ENCODE measurements around the gene MAST2.

Gene MAST2

DNA sequence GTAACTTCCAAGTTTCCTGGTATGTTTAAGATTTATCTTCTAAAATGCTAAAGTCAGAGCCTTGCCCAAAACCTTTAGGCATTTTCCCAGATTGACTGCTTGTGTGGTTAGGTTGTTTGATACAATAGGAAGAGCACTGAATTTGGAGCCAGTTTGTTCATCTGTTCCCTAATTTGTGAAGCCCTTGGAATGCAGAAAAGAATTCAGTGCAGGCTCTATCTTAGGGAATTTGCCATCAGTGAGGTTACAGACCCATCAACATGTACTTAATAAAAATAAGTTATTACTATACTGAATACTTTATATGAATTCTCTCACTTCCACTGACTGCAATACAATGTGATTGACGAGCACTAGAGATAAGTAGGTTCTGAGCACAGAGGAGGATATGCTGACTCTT is 208.8 kb downstream of the MAST2 start:
- Histone ChIP-seq H3K9me2 (ENCODE audit: low read depth, low read length) (no peaks in the 10 kb centered on the region), H3K4me3 (ENCODE audit: low read depth, low read length, poor library complexity, severe bottlenecking) (no peak overlapping the region), H3K27ac (ENCODE audit: low read depth, low read length, poor library complexity, severe bottlenecking) (no peak overlapping the region), H4K20me1 (ENCODE audit: insufficient read depth, low read length) (no peaks in the 10 kb centered on the region), H3K79me2 (ENCODE audit: insufficient read depth, low read length) (no peaks in the 10 kb centered on the region), H3K9me3 (ENCODE audit: low read length) (no peaks in the 10 kb centered on the region), H3K9ac (ENCODE audit: low read length) (no peak overlapping the region), H3K27me3 (ENCODE audit: insufficient read depth, low read length) (no peaks in the 10 kb centered on the region), H3K4me2 (ENCODE audit: low read length) (no peak overlapping the region), H3K36me3 (ENCODE audit: insufficient read depth, low read length) (peaks cover 54% of the 10 kb centered on the region), H3F3A (ENCODE audit: insufficient read depth, low read length) (no peaks in the 10 kb centered on the region), H3K4me1 (ENCODE audit: insufficient read depth, low read length, severe bottlenecking) (no peaks in the 10 kb centered on the region), H2AFZ (ENCODE audit: low read length) (no peak overlapping the region)
- TF ChIP-seq, protein P1, sequence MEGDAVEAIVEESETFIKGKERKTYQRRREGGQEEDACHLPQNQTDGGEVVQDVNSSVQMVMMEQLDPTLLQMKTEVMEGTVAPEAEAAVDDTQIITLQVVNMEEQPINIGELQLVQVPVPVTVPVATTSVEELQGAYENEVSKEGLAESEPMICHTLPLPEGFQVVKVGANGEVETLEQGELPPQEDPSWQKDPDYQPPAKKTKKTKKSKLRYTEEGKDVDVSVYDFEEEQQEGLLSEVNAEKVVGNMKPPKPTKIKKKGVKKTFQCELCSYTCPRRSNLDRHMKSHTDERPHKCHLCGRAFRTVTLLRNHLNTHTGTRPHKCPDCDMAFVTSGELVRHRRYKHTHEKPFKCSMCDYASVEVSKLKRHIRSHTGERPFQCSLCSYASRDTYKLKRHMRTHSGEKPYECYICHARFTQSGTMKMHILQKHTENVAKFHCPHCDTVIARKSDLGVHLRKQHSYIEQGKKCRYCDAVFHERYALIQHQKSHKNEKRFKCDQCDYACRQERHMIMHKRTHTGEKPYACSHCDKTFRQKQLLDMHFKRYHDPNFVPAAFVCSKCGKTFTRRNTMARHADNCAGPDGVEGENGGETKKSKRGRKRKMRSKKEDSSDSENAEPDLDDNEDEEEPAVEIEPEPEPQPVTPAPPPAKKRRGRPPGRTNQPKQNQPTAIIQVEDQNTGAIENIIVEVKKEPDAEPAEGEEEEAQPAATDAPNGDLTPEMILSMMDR (IDR thresholded peaks at IDR 0.05; ENCODE audit: low read length): no peak
- no peak for TF ChIP-seq EZH2 (IDR thresholded peaks at IDR 0.05; ENCODE audit: borderline replicate concordance, low read length)

DNA sequence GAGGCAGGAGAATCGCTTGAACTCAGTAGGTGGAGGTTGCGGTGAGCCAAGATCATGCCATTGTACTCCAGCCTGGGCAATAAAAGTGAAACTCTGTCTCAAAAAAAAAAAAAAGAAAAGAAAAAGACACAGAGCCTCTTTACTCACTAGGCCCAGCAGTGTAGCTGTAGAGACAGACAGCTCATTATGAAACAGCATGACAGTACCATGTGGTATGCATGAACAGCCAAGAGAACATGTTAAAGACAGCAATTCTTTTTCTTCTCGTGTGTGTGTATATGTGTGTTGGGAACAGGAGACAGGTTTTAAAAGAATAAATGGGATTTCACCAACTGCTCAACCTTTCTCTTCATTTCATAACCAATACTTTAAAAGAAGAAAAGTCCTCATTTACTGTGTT is 210.2 kb downstream of the MAST2 start:
- Histone ChIP-seq H3K27me3 (ENCODE audit: insufficient read depth, low read length) (no peaks in the 10 kb centered on the region), H3K4me2 (ENCODE audit: low read length) (no peak overlapping the region), H3K4me3 (ENCODE audit: low read depth, low read length, poor library complexity, severe bottlenecking) (no peak overlapping the region), H3K9ac (ENCODE audit: low read length) (no peak overlapping the region), H3K27ac (ENCODE audit: low read depth, low read length, poor library complexity, severe bottlenecking) (no peak overlapping the region), H3K79me2 (ENCODE audit: insufficient read depth, low read length) (no peaks in the 10 kb centered on the region), H4K20me1 (ENCODE audit: insufficient read depth, low read length) (no peaks in the 10 kb centered on the region), H3K9me2 (ENCODE audit: low read depth, low read length) (no peaks in the 10 kb centered on the region), H2AFZ (ENCODE audit: low read length) (no peak overlapping the region), H3K4me1 (ENCODE audit: insufficient read depth, low read length, severe bottlenecking) (no peaks in the 10 kb centered on the region), H3K36me3 (ENCODE audit: insufficient read depth, low read length) (peaks cover 41% of the 10 kb centered on the region), H3F3A (ENCODE audit: insufficient read depth, low read length) (no peaks in the 10 kb centered on the region), H3K9me3 (ENCODE audit: low read length) (no peaks in the 10 kb centered on the region)
- TF ChIP-seq, protein P1 (IDR thresholded peaks at IDR 0.05; ENCODE audit: low read length): no peak
- no peak for TF ChIP-seq EZH2 (IDR thresholded peaks at IDR 0.05; ENCODE audit: borderline replicate concordance, low read length)

DNA sequence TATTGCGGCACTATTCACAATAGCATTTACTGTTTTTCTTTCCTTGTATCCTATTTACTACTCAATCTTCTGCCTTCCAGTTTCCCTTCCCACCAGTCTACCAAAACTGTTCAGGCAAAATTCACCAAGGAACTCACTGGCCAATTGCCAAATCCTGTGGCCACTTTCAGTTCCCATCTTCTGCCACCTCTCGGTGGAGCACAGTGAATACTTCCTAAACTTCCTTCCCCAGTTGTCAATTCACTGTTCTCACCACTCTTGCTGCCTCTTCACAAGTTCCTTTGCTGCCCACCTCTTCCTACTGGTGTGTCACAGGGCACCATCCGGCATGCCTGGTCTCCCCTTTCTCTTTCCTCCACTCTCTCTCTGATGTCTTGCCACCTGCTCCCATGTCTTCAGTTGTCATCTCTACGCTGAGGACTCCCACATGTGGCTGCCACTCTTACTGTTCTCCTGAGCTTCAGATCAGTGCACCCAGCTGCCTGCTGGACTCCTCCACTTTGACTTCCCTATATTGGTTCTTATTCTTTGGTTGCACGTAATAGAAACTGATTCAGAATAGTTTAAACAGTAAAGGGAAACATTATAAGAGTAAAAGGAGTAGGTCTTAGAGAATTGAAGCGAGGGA is 214.6 kb downstream of the MAST2 start:
- Histone ChIP-seq H3K27me3 (ENCODE audit: insufficient read depth, low read length) (no peaks in the 10 kb centered on the region), H3K36me3 (ENCODE audit: insufficient read depth, low read length) (peaks cover 17% of the 10 kb centered on the region), H3F3A (ENCODE audit: insufficient read depth, low read length) (no peaks in the 10 kb centered on the region), H3K9ac (ENCODE audit: low read length) (no peak overlapping the region), H3K4me3 (ENCODE audit: low read depth, low read length, poor library complexity, severe bottlenecking) (no peak overlapping the region), H3K4me2 (ENCODE audit: low read length) (no peak overlapping the region), H3K9me3 (ENCODE audit: low read length) (no peaks in the 10 kb centered on the region), H3K4me1 (ENCODE audit: insufficient read depth, low read length, severe bottlenecking) (no peaks in the 10 kb centered on the region), H3K27ac (ENCODE audit: low read depth, low read length, poor library complexity, severe bottlenecking) (no peak overlapping the region), H3K79me2 (ENCODE audit: insufficient read depth, low read length) (no peaks in the 10 kb centered on the region), H2AFZ (ENCODE audit: low read length) (no peak overlapping the region), H3K9me2 (ENCODE audit: low read depth, low read length) (no peaks in the 10 kb centered on the region), H4K20me1 (ENCODE audit: insufficient read depth, low read length) (no peaks in the 10 kb centered on the region)
- TF ChIP-seq, protein P1 (IDR thresholded peaks at IDR 0.05; ENCODE audit: low read length): no peak
- no peak for TF ChIP-seq EZH2 (IDR thresholded peaks at IDR 0.05; ENCODE audit: borderline replicate concordance, low read length)

All from OCI-LY1 (cell line).